ENCODE results near the gene MACROD2. TPM values are rescaled to one million over a fixed set of nuclear protein-coding genes. Genes with fewer than 3 reads are reported as not detected.

Gene MACROD2
- total and polyA plus RNA-seq, 2 donors (not counting 1 experiment from before 2014, with no cell fraction given): 5.3 to 6.7 TPM

- H3K27ac ChIP-seq (ENCODE audit: low read length in 2 of 2): no peak overlapping the region
- no peak overlapping the region for H3K27ac Mint-ChIP-seq
- H3K4me3 Mint-ChIP-seq: no peak overlapping the region
- ChIA-PET CTCF (no interaction called here), POLR2A (no interaction called here)
- H2AFZ ChIP-seq (ENCODE audit: insufficient read depth, low read depth, low read length, poor library complexity, severe bottlenecking): no peak overlapping the region
- H3K27me3 ChIP-seq (replicated peaks in 1 of 4; ENCODE audit: control extremely low read depth in 1 of 4, control insufficient read depth in 3 of 4, insufficient read depth in 4 of 4, low read length in 3 of 4): no peaks in the 10 kb centered on the region
- intact Hi-C loops (cut with micrococcal nuclease): no loop called here
- no peaks in the 10 kb centered on the region for H3K9me3 ChIP-seq (ENCODE audit: control extremely low read depth in 1 of 3, control insufficient read depth in 2 of 3, insufficient read depth in 1 of 3, low read length in 2 of 3)
- no peak for ATAC-seq (ENCODE audit: low read depth)
- H3K79me2 ChIP-seq (ENCODE audit: control insufficient read depth, insufficient read depth, low read length): no peaks in the 10 kb centered on the region
- H3K36me3 ChIP-seq (replicated peaks in 1 of 2; ENCODE audit: control extremely low read depth in 1 of 2, control insufficient read depth in 1 of 2, extremely low read depth in 1 of 2, insufficient read depth in 2 of 2, low read length in 1 of 2): no peaks in the 10 kb centered on the region
- no peak overlapping the region for H3K4me3 ChIP-seq (ENCODE audit: control extremely low read depth in 1 of 5, extremely low read depth in 1 of 5, insufficient read depth in 1 of 5, low read depth in 2 of 5, low read length in 4 of 5)
- H3K4me2 ChIP-seq (replicated peaks; ENCODE audit: low read depth, low read length, poor library complexity, severe bottlenecking): no peak overlapping the region
- TF ChIP-seq CTCF (IDR thresholded peaks at IDR 0.05) (no peak), EZH2 (IDR thresholded peaks at IDR 0.05; ENCODE audit: borderline replicate concordance, insufficient read depth, low read depth, low read length, poor library complexity, severe bottlenecking) (no peak)
- no peaks in the 10 kb centered on the region for H3K9me3 Mint-ChIP-seq (ENCODE audit: insufficient read depth)
- H4K20me1 ChIP-seq (ENCODE audit: control insufficient read depth, insufficient read depth, low read length, poor library complexity, severe bottlenecking): no peaks in the 10 kb centered on the region
- H3K9ac ChIP-seq (ENCODE audit: low read length): no peak overlapping the region
- DNase-seq: no peak
- peaks cover 0 to 5% of the 10 kb centered on the region in 2 donors for H3K4me1 ChIP-seq (ENCODE audit: control insufficient read depth in 2 of 2, insufficient read depth in 2 of 2, low read length in 2 of 2)
- H3K27me3 Mint-ChIP-seq: no peaks in the 10 kb centered on the region
- H3K4me1 Mint-ChIP-seq: peaks cover 9% of the 10 kb centered on the region
Observed at GRCh38 chr20:15763366-15763765, 1768.0 kb downstream of the MACROD2 start.

- H3K4me3 Mint-ChIP-seq: no peak overlapping the region
- H3K9me3 ChIP-seq (ENCODE audit: control extremely low read depth in 1 of 3, control insufficient read depth in 2 of 3, insufficient read depth in 1 of 3, low read length in 2 of 3): no peaks in the 10 kb centered on the region
- H3K36me3 ChIP-seq (replicated peaks in 1 of 2; ENCODE audit: control extremely low read depth in 1 of 2, control insufficient read depth in 1 of 2, extremely low read depth in 1 of 2, insufficient read depth in 2 of 2, low read length in 1 of 2): no peaks in the 10 kb centered on the region
- no peak overlapping the region for H3K9ac ChIP-seq (ENCODE audit: low read length)
- intact Hi-C loops (cut with micrococcal nuclease): no loop called here
- H3K27me3 Mint-ChIP-seq: no peaks in the 10 kb centered on the region
- no peak overlapping the region for H2AFZ ChIP-seq (ENCODE audit: insufficient read depth, low read depth, low read length, poor library complexity, severe bottlenecking)
- no peak overlapping the region for H3K27ac ChIP-seq (ENCODE audit: low read length in 2 of 2)
- ChIA-PET CTCF (no interaction called here), POLR2A (no interaction called here)
- no peak overlapping the region for H3K27ac Mint-ChIP-seq
- DNase-seq (no peak), ATAC-seq (ENCODE audit: low read depth) (no peak)
- no peaks in the 10 kb centered on the region for H3K79me2 ChIP-seq (ENCODE audit: control insufficient read depth, insufficient read depth, low read length)
- no peaks in the 10 kb centered on the region for H3K27me3 ChIP-seq (replicated peaks in 1 of 4; ENCODE audit: control extremely low read depth in 1 of 4, control insufficient read depth in 3 of 4, insufficient read depth in 4 of 4, low read length in 3 of 4)
- no peaks in the 10 kb centered on the region for H4K20me1 ChIP-seq (ENCODE audit: control insufficient read depth, insufficient read depth, low read length, poor library complexity, severe bottlenecking)
- peaks cover 9% of the 10 kb centered on the region for H3K4me1 Mint-ChIP-seq
- H3K4me1 ChIP-seq (ENCODE audit: control insufficient read depth in 2 of 2, insufficient read depth in 2 of 2, low read length in 2 of 2): peaks cover 0 to 5% of the 10 kb centered on the region in 2 donors
- H3K9me3 Mint-ChIP-seq (ENCODE audit: insufficient read depth): no peaks in the 10 kb centered on the region
- H3K4me3 ChIP-seq (ENCODE audit: control extremely low read depth in 1 of 5, extremely low read depth in 1 of 5, insufficient read depth in 1 of 5, low read depth in 2 of 5, low read length in 4 of 5): no peak overlapping the region
- no CpG with 5 or more reads among the region's 1 CpG for WGBS (ENCODE audit: insufficient coverage)
- no peak overlapping the region for H3K4me2 ChIP-seq (replicated peaks; ENCODE audit: low read depth, low read length, poor library complexity, severe bottlenecking)
- TF ChIP-seq EZH2 (IDR thresholded peaks at IDR 0.05; ENCODE audit: borderline replicate concordance, insufficient read depth, low read depth, low read length, poor library complexity, severe bottlenecking) (no peak), CTCF (IDR thresholded peaks at IDR 0.05) (no peak)
Observed at GRCh38 chr20:15767586-15767985, 1772.3 kb downstream of the MACROD2 start.
